Measurements from ENCODE around the gene LRRC37A3.
A peak's percentile ranks its signal among the peaks of the same experiment; 100 is the strongest.
"Not testable (repeated sequence)": the region's sequence is repeated elsewhere in the genome, so short reads cannot be mapped to it uniquely, and the experiment has no call there.

Gene LRRC37A3

DNA sequence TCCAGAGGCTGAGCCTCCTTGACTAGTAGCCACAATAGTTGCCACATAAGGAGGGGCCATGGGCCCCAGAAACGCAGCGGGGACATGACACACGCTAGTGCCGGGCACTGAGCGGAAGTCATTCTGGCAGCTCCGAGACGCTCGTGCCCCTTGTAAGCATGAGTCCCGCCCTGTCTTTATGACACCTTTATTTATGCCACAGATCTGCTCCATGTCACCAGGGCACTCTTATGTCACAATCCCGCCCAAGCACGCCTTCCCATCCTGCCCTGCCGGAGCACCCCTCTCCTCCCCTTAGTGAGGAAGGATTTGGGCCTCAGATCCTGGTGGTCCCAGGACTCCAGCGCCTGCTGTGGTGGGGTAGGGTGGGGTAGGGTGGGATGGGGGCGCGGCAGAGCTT is 22.1 kb downstream of the LRRC37A3 start:
- H3K4me3 ChIP-seq (ENCODE audit: low read length); H3K9me3 ChIP-seq (replicated peaks; ENCODE audit: insufficient read depth, low read length); H3K4me1 ChIP-seq (ENCODE audit: low read length); DNase-seq; H2AFZ ChIP-seq (ENCODE audit: low read length); H4K20me1 ChIP-seq (ENCODE audit: insufficient read depth, low read length); H3K27me3 ChIP-seq (replicated peaks; ENCODE audit: insufficient read depth, low read length); H3K27ac ChIP-seq (ENCODE audit: low read length); H3K9me2 ChIP-seq (replicated peaks; ENCODE audit: insufficient read depth, low read length); H3K4me2 ChIP-seq (ENCODE audit: low read depth, low read length); H3F3A ChIP-seq (ENCODE audit: insufficient read depth, low read length); H3K36me3 ChIP-seq (replicated peaks; ENCODE audit: insufficient read depth, low read length); H3K79me2 ChIP-seq (ENCODE audit: low read length); H3K9ac ChIP-seq (ENCODE audit: low read length): not testable (repeated sequence)

GRCh38 chr17:64874210-64874609 is 45.1 kb downstream of the LRRC37A3 start:
- H3K27me3 ChIP-seq (replicated peaks; ENCODE audit: insufficient read depth, low read length); H3K4me1 ChIP-seq (ENCODE audit: low read length); H3K9me2 ChIP-seq (replicated peaks; ENCODE audit: insufficient read depth, low read length); H3K36me3 ChIP-seq (replicated peaks; ENCODE audit: insufficient read depth, low read length); H3K4me2 ChIP-seq (ENCODE audit: low read depth, low read length); H3K4me3 ChIP-seq (ENCODE audit: low read length); H3K27ac ChIP-seq (ENCODE audit: low read length); H3K9me3 ChIP-seq (replicated peaks; ENCODE audit: insufficient read depth, low read length); DNase-seq; H3F3A ChIP-seq (ENCODE audit: insufficient read depth, low read length); H3K79me2 ChIP-seq (ENCODE audit: low read length); H2AFZ ChIP-seq (ENCODE audit: low read length); H4K20me1 ChIP-seq (ENCODE audit: insufficient read depth, low read length); H3K9ac ChIP-seq (ENCODE audit: low read length): not testable (repeated sequence)

DNA sequence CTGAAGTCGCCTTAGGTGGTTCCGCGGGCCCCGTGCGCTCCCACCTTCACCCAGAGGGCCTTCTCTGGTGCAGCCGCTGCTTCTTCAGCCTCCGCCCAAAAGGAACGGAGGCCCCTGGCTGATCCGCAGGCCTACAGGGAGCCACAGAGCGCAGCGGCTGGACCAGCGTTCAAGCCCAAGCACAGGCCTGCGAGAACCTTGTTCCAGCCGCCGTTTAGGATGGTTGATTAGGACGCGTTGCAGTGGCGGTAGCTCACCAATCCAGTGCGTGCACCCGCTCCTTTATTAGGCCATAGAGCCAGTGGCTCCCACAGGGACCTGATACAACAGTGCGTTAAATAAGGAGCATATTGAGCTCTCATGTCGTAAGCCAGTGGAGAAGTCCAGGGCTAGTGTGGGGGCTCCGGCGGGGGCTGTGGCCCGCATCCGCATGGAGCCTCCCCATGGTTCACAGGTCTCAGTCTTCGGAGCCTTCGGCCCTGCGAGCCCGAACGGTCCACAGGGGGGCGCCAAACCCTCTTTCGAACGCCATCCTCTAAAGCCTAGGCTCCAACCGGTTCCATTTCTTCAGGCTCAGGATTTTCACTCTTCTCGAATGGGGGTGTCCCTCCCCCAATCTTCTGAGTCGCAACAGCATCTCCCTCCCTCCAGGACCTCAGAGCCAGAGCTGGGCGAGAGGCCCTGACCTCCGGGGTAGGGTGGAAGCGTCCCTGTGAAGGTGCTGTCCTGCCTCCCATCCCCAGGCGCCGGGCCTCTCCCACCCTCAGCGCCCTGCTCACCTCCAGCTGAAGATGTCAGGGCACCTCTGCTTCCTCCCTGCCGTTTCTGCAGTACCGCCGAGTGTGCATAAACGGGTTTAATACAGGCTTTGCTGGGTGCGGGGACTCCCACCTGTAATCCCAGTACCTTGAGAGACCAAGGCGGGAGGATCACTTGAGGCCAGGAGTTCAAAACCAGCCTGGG is 71.5 kb downstream of the LRRC37A3 start:
- peak; percentile 57 for DNase-seq
- H3K27ac ChIP-seq (ENCODE audit: low read length); H4K20me1 ChIP-seq (ENCODE audit: insufficient read depth, low read length); H3K27me3 ChIP-seq (replicated peaks; ENCODE audit: insufficient read depth, low read length); H3K36me3 ChIP-seq (replicated peaks; ENCODE audit: insufficient read depth, low read length); H3K9me3 ChIP-seq (replicated peaks; ENCODE audit: insufficient read depth, low read length); H3K4me1 ChIP-seq (ENCODE audit: low read length); H3K9me2 ChIP-seq (replicated peaks; ENCODE audit: insufficient read depth, low read length); H3F3A ChIP-seq (ENCODE audit: insufficient read depth, low read length); H3K4me3 ChIP-seq (ENCODE audit: low read length); H3K9ac ChIP-seq (ENCODE audit: low read length); H3K79me2 ChIP-seq (ENCODE audit: low read length): not testable (repeated sequence)
- TF ChIP-seq, protein P1, sequence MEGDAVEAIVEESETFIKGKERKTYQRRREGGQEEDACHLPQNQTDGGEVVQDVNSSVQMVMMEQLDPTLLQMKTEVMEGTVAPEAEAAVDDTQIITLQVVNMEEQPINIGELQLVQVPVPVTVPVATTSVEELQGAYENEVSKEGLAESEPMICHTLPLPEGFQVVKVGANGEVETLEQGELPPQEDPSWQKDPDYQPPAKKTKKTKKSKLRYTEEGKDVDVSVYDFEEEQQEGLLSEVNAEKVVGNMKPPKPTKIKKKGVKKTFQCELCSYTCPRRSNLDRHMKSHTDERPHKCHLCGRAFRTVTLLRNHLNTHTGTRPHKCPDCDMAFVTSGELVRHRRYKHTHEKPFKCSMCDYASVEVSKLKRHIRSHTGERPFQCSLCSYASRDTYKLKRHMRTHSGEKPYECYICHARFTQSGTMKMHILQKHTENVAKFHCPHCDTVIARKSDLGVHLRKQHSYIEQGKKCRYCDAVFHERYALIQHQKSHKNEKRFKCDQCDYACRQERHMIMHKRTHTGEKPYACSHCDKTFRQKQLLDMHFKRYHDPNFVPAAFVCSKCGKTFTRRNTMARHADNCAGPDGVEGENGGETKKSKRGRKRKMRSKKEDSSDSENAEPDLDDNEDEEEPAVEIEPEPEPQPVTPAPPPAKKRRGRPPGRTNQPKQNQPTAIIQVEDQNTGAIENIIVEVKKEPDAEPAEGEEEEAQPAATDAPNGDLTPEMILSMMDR (IDR thresholded peaks at IDR 0.05; ENCODE audit: low read length) = peak; percentile 54
- peak overlapping the region; percentile 32; the same call in 1 of the 2 replicates for H3K4me2 ChIP-seq (ENCODE audit: low read depth, low read length)
- 0 out of 2 replicates have a peak overlapping the region, but pooled peaks have one; percentile 53 for H2AFZ ChIP-seq (ENCODE audit: low read length)

- not testable (repeated sequence) for H3F3A ChIP-seq (ENCODE audit: insufficient read depth, low read length); H3K4me3 ChIP-seq (ENCODE audit: low read length); H3K9me2 ChIP-seq (replicated peaks; ENCODE audit: insufficient read depth, low read length); H4K20me1 ChIP-seq (ENCODE audit: insufficient read depth, low read length); H3K36me3 ChIP-seq (replicated peaks; ENCODE audit: insufficient read depth, low read length); H3K27ac ChIP-seq (ENCODE audit: low read length); H3K9ac ChIP-seq (ENCODE audit: low read length); H3K79me2 ChIP-seq (ENCODE audit: low read length); H3K27me3 ChIP-seq (replicated peaks; ENCODE audit: insufficient read depth, low read length); H3K4me2 ChIP-seq (ENCODE audit: low read depth, low read length); H2AFZ ChIP-seq (ENCODE audit: low read length); H3K9me3 ChIP-seq (replicated peaks; ENCODE audit: insufficient read depth, low read length); H3K4me1 ChIP-seq (ENCODE audit: low read length); DNase-seq
Measured at GRCh38 chr17:64846892-64847291, 72.4 kb downstream of the LRRC37A3 start.

DNA sequence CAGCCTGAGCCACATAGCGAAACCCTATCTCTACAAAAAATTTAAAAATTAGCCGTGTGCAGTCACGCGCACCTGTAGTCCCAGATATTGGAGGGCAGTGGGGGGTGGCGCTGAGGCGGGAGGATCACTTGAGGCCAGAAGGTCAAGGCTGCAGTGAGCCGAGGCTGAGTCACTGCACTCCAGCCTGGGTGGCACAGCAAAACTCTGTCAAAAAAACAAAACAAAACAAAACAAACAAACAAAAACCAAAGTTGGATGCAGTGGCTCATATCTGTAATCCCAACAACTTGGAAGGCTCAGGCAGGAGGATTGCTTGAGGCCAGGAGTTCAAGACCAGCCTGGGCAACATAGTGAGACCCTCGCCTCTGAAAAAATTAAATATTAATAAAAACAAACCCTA is 75.4 kb downstream of the LRRC37A3 start:
- not testable (repeated sequence) for H3K9me3 ChIP-seq (replicated peaks; ENCODE audit: insufficient read depth, low read length); H3K4me2 ChIP-seq (ENCODE audit: low read depth, low read length); H3K79me2 ChIP-seq (ENCODE audit: low read length); H4K20me1 ChIP-seq (ENCODE audit: insufficient read depth, low read length); H3K9ac ChIP-seq (ENCODE audit: low read length); H3K4me1 ChIP-seq (ENCODE audit: low read length); H3F3A ChIP-seq (ENCODE audit: insufficient read depth, low read length); H3K4me3 ChIP-seq (ENCODE audit: low read length); H3K9me2 ChIP-seq (replicated peaks; ENCODE audit: insufficient read depth, low read length); DNase-seq; H3K36me3 ChIP-seq (replicated peaks; ENCODE audit: insufficient read depth, low read length); H3K27me3 ChIP-seq (replicated peaks; ENCODE audit: insufficient read depth, low read length); H2AFZ ChIP-seq (ENCODE audit: low read length); H3K27ac ChIP-seq (ENCODE audit: low read length)

DNA sequence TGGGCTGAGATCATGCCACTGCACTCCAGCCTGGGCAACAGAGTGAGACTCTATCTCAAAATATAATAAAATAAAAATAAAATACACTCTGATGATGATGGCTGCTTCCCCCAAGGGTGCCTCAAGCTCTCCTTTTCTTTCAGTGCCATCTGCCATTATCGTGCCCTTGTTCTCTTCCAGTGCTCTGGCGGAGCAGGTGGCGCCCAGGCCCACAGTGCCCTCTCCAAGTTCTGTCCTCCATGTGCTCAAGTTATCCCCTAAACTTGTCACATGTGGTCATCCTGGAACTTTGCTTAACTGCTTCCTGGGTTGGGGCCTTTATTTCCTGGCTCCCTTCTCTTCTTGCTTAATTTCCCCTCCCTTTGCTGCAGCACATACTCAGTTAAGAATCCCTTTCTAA is 76.4 kb downstream of the LRRC37A3 start:
- H2AFZ ChIP-seq (ENCODE audit: low read length); H3K4me1 ChIP-seq (ENCODE audit: low read length); H3K4me2 ChIP-seq (ENCODE audit: low read depth, low read length); H4K20me1 ChIP-seq (ENCODE audit: insufficient read depth, low read length); H3K9ac ChIP-seq (ENCODE audit: low read length); H3K27me3 ChIP-seq (replicated peaks; ENCODE audit: insufficient read depth, low read length); H3K79me2 ChIP-seq (ENCODE audit: low read length); DNase-seq; H3K27ac ChIP-seq (ENCODE audit: low read length); H3K4me3 ChIP-seq (ENCODE audit: low read length); H3K36me3 ChIP-seq (replicated peaks; ENCODE audit: insufficient read depth, low read length); H3K9me2 ChIP-seq (replicated peaks; ENCODE audit: insufficient read depth, low read length); H3F3A ChIP-seq (ENCODE audit: insufficient read depth, low read length); H3K9me3 ChIP-seq (replicated peaks; ENCODE audit: insufficient read depth, low read length): not testable (repeated sequence)

DNA sequence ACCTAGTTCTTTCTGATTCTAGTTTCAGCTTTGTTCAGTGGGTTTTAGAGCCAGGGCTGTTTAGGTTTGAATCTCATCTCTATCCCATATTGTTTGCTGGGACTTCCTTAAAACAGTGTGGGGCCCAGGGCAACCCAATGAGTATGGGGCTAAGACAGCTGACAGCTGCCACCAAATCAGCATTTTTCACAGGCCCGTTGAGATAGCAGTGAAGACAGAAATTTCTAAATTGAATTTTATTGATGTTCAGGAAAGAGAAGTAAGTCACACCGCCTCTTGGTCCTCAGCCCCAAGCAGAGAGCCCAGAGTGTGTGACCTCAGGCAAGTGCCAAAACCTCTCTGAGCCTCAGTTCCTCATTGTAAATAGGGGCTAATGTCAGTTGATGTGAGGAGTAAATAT is 78.3 kb downstream of the LRRC37A3 start:
- not testable (repeated sequence) for H3F3A ChIP-seq (ENCODE audit: insufficient read depth, low read length); H3K9me3 ChIP-seq (replicated peaks; ENCODE audit: insufficient read depth, low read length)

More for the DNA sequence above, 78.3 kb downstream of the LRRC37A3 start:
- not testable (repeated sequence) for H3K27me3 ChIP-seq (replicated peaks; ENCODE audit: insufficient read depth, low read length); H3K4me3 ChIP-seq (ENCODE audit: low read length); H3K9ac ChIP-seq (ENCODE audit: low read length); H3K9me2 ChIP-seq (replicated peaks; ENCODE audit: insufficient read depth, low read length); H2AFZ ChIP-seq (ENCODE audit: low read length); H3K27ac ChIP-seq (ENCODE audit: low read length); H3K4me1 ChIP-seq (ENCODE audit: low read length); H3K79me2 ChIP-seq (ENCODE audit: low read length); H3K4me2 ChIP-seq (ENCODE audit: low read depth, low read length); DNase-seq; H4K20me1 ChIP-seq (ENCODE audit: insufficient read depth, low read length); H3K36me3 ChIP-seq (replicated peaks; ENCODE audit: insufficient read depth, low read length)

All from MM.1S (cell line).